NCI-H2196 treated with DMSO at 0.1 percent for 48 hours (cell line): ENCODE results near the gene FHL1.

Experiments
- DNase-seq: peaks from one replicate; lab custom pipeline; 2025; ENCODE audit not compliant: unreplicated experiment; lab: John Stamatoyannopoulos, UW

FHL1 gene

DNA sequence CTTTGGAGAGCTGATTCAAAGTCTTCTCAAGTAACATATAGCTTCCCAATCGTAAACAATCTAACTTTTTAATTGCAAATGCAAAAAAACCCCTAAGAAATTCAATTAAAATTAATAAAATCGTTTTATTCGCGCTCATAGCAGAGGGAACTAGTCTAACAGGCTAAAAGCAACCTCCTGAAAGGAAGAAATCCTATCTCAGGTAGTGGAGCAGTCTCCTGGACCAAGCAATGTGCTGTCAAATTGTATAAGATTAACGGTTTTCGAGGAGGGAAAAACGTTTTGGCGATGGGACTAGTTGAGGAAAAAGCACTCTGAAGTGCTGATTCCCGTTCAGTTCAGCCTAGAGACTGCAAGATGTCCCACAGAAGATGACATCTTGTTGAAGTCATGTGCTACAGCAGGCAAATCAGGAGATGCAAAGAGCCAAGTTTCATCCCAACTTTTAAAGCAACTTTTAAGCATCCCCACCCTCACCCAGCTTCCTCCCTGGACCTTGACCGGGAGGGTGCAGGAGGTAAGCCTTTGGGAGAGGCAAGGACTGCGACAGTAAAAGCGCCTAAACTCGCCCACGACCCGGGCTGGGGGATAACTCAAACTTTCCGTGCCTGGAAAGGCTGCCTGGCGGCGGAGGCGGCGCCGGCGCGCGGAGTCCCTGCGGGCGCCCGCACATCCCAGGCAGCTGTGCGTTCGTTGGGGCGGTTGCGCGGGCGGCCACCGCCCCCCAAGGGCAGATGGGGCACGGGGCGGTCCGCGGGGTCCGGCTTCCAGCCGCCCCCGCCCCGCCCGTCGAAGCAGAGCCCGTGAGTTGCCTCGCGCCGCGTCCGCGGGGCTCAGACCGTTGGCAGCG lies 103.1 kb downstream of the FHL1 start:
- no peak for DNase-seq

- DNase-seq: peak; percentile 5
Observed at GRCh38 chrX:136251041-136251991, 104.0 kb downstream of the FHL1 start, which contains the start of gene MAP7D3. MAP7D3 (minus strand) TSS chrX:136251400; CDS start chrX:136251358, 42 bp downstream.

- DNase-seq: no peak
Observed at GRCh38 chrX:136255541-136255940, 108.2 kb downstream of the FHL1 start.

DNA sequence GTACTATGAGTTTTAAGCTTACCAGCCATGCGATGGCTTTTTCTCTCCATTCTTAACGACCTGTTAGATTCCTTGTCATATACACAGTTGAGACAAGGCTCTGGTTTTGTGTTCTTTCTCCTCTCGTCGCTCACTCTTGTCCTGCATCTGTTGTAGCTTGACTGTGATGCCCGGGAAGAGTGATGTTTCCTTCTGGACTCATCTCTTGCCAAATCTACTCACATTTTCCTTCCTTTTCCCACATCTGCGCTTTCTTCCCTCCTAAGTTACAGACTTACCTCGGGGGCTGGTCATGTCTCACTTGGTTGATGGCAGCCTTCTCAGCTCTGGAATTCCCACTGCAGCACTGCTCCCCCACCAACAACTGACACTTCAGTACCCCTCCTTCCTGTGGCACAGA lies 108.7 kb downstream of the FHL1 start:
- DNase-seq: no peak

GRCh38 chrX:136258951-136259350 lies 111.6 kb downstream of the FHL1 start:
- DNase-seq: no peak

DNA sequence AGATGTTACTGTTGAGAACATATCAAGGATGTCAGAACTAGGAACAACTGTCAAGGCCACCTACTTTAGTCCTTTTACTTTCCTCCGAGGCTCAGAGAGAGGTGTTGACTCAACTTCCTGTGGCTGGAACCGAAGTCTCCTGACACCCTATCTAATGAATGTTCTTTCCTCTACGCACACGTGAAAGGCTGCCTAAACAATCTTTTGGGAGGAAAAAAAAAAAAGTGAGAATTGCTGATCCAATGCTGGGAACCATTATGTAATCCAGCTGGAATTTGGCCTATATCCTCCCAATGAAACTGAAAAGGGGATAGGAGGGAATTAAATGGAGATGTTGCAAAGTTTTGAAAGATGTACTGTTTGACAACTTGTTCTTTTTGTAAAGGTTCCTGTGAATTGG lies 112.2 kb downstream of the FHL1 start:
- DNase-seq: no peak

DNA sequence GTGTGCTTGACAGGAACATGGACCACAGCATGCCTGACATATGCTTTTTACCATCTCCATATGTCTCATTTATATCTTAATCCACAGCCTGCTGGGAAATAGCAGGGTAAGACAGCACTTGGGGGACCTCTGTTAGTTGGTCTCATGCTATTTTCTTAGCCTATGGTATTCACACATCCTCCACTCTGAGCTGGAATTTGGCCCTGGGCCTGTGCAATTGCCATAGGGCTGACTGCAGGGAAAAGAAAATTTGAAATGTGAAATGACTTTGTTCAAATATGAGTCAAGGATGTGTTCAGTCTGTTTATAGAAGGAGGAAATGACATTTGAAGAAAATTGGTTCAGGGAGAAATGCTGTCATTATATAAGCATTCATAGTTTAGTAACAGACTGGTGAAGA lies 113.4 kb downstream of the FHL1 start:
- DNase-seq: no peak
